SU-DHL-6 (cell line): ENCODE data around the gene ATXN7.

Experiments used
- H2AFZ ChIP-seq: fragments of 200-600 bp; sonication (generic); 2 replicates; pipeline ENCODE4 v1.6.1; 2014; ENCODE audit warnings: low read depth, mild to moderate bottlenecking, moderate library complexity, mixed read lengths, antibody characterized with exemption, low read length; ENCODE audit not compliant: severe bottlenecking
- H3F3A ChIP-seq: fragments of 200-600 bp; shearing (Covaris generic); 2 replicates; pipeline ENCODE4 v1.6.0; 2016; ENCODE audit warnings: antibody characterized with exemption, mild to moderate bottlenecking; ENCODE audit not compliant: insufficient read depth
- H3K27ac ChIP-seq: fragments of 200-600 bp; sonication (generic); 2 replicates; pipeline ENCODE4 v1.5.1; 2016; ENCODE audit warnings: low read depth, mild to moderate bottlenecking, low read length, moderate library complexity, mixed read lengths
- H3K27me3 ChIP-seq: fragments of 200-600 bp; sonication (generic), shearing (Covaris generic); 2 replicates; pipeline ENCODE4 v1.6.0; 2014; ENCODE audit warnings: mild to moderate bottlenecking, low read length
- H3K36me3 ChIP-seq: fragments of 200-600 bp; sonication (generic); 2 replicates; pipeline ENCODE4 v1.6.1; 2014; ENCODE audit warnings: mild to moderate bottlenecking, low read length, mixed read lengths
- H3K4me2 ChIP-seq: fragments of 300-600, 200-600 bp; shearing (Covaris generic), sonication (generic); 2 replicates; pipeline ENCODE4 v1.6.0; 2014; ENCODE audit warnings: low read length, low read depth, mild to moderate bottlenecking; ENCODE audit not compliant: poor library complexity, severe bottlenecking
- H3K4me3 ChIP-seq: fragments of 200-600 bp; sonication (generic); 2 replicates; pipeline ENCODE4 v1.5.1; 2014; ENCODE audit warnings: antibody characterized with exemption, low read length, mild to moderate bottlenecking, mixed read lengths; ENCODE audit not compliant: insufficient read depth, poor library complexity, severe bottlenecking
- H3K79me2 ChIP-seq: fragments of 200-600 bp; sonication (generic); 2 replicates; pipeline ENCODE4 v1.6.1; 2014; ENCODE audit warnings: mild to moderate bottlenecking, low read length, moderate library complexity; ENCODE audit not compliant: insufficient read depth
- H3K9ac ChIP-seq: fragments of 200-600 bp; sonication (generic); 2 replicates; pipeline ENCODE4 v1.7.0; 2014; ENCODE audit warnings: mild to moderate bottlenecking, low read length
- H3K9me2 ChIP-seq: fragments of 200-600 bp; sonication (generic); replicated peaks from 2 replicates; pipeline ENCODE4 v1.6.1; 2014; ENCODE audit warnings: low read length; ENCODE audit not compliant: insufficient read depth
- H3K9me3 ChIP-seq: fragments of 200-600 bp; sonication (generic); 2 replicates; pipeline ENCODE4 v1.6.1; 2014; ENCODE audit warnings: low read length, mixed read lengths; ENCODE audit not compliant: insufficient read depth
- H4K20me1 ChIP-seq: fragments of 200-600 bp; sonication (generic); 2 replicates; pipeline ENCODE4 v1.6.1; 2014; ENCODE audit warnings: low read depth, mild to moderate bottlenecking, antibody characterized with exemption, low read length, moderate library complexity, mixed read lengths
- EZH2phosphoT487 ChIP-seq: fragments of 200-600 bp; sonication (generic), shearing (Covaris generic); conservative IDR thresholded peaks from 2 replicates; pipeline ENCODE4 v1.6.1; 2018; ENCODE audit warnings: mild to moderate bottlenecking, antibody characterized with exemption, low read length, moderate library complexity, mixed read lengths
- TF ChIP-seq, protein P1 (sequence below): fragments of 200-600 bp; sonication (generic); IDR thresholded peaks from one replicate; pipeline ENCODE4 v1.5.1; 2017; ENCODE audit warnings: antibody characterized with exemption, mild to moderate bottlenecking, low read length, moderate library complexity; ENCODE audit not compliant: insufficient read depth, poor library complexity, severe bottlenecking

ATXN7 gene

DNA sequence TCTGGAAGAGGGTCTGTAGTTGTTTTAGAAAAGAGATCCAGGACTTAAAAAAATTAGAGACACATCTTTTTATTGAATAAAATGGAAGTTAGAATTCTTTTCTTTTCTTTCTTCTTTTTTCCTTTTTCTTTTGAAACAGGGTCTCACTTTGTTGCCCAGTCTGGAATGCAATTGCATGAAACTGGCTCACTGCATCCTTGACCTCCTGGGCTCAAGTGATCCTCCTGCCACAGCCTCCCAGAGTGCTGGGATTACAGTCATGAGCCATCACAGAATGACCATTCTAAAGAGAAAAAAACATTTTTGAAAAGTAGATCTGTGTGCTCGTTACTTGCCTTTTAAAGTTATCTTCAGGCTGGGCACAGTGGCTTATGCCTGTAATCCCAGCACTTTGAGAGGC lies 3.6 kb downstream of the ATXN7 start:
- H3K4me3 ChIP-seq: no peak overlapping the region

DNA sequence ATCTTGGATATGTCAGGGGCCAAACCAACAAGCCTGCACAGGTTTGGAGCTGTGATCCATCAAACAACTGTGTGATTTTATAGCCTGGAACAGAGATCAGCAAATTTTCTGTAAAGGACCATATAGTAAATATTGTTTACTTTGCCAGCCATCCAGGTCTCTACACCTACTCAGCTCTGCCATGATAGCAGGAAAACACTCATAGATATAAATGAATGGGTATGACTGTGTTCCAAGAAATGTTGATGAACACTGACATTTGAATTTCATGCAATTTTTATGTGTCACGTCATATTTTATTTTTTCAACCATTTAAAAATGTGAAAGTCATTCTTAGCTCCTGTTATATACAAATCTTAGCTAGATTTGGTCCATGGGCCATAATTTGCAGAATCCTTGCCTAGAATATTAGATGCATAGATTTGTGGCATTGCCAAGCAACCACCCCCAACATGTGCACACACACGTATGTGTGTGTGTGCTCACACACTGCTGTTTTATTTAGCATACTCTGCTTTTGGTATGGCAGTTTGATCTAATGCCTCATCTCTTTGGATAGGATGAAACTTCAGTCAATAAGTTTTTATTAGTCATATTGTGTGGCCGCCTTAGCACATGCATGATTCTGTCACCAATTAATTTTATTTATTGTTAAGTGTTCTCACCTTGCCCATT lies 6.4 kb downstream of the ATXN7 start:
- Histone ChIP-seq H3K9ac (no peak overlapping the region), H3K27me3 (no peaks in the 10 kb centered on the region), H3K9me2 (no peaks in the 10 kb centered on the region), H3K27ac (no peak overlapping the region), H4K20me1 (peaks cover 14% of the 10 kb centered on the region; the same call in 1 of the 2 replicates), H3F3A (no peaks in the 10 kb centered on the region; the same call in 1 of the 2 replicates), H3K79me2 (peaks cover 96% of the 10 kb centered on the region), H3K36me3 (peaks cover 6% of the 10 kb centered on the region; the same call in 1 of the 2 replicates), H3K9me3 (no peaks in the 10 kb centered on the region), H3K4me3 (no peak overlapping the region), H3K4me2 (no peak overlapping the region), H2AFZ (no peak overlapping the region)
- no peak for TF ChIP-seq EZH2phosphoT487

More for the DNA sequence above, 3.6 kb downstream of the ATXN7 start:
- H3K27ac ChIP-seq: no peak overlapping the region
- H4K20me1 ChIP-seq: peaks cover 9% of the 10 kb centered on the region; the same call in 1 of the 2 replicates
- TF ChIP-seq, protein P1, sequence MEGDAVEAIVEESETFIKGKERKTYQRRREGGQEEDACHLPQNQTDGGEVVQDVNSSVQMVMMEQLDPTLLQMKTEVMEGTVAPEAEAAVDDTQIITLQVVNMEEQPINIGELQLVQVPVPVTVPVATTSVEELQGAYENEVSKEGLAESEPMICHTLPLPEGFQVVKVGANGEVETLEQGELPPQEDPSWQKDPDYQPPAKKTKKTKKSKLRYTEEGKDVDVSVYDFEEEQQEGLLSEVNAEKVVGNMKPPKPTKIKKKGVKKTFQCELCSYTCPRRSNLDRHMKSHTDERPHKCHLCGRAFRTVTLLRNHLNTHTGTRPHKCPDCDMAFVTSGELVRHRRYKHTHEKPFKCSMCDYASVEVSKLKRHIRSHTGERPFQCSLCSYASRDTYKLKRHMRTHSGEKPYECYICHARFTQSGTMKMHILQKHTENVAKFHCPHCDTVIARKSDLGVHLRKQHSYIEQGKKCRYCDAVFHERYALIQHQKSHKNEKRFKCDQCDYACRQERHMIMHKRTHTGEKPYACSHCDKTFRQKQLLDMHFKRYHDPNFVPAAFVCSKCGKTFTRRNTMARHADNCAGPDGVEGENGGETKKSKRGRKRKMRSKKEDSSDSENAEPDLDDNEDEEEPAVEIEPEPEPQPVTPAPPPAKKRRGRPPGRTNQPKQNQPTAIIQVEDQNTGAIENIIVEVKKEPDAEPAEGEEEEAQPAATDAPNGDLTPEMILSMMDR: no peak
- no peak for TF ChIP-seq EZH2phosphoT487
- no peaks in the 10 kb centered on the region; the same call in 1 of the 2 replicates for H3F3A ChIP-seq
- no peaks in the 10 kb centered on the region for H3K9me2 ChIP-seq
- peaks cover 92% of the 10 kb centered on the region for H3K79me2 ChIP-seq
- H3K9ac ChIP-seq: no peak overlapping the region
- peak overlapping the region; percentile 17 for H3K4me2 ChIP-seq
- H3K27me3 ChIP-seq: no peaks in the 10 kb centered on the region
- H3K36me3 ChIP-seq: peaks cover 6% of the 10 kb centered on the region; the same call in 1 of the 2 replicates
- H2AFZ ChIP-seq: no peak overlapping the region
- no peaks in the 10 kb centered on the region for H3K9me3 ChIP-seq

DNA sequence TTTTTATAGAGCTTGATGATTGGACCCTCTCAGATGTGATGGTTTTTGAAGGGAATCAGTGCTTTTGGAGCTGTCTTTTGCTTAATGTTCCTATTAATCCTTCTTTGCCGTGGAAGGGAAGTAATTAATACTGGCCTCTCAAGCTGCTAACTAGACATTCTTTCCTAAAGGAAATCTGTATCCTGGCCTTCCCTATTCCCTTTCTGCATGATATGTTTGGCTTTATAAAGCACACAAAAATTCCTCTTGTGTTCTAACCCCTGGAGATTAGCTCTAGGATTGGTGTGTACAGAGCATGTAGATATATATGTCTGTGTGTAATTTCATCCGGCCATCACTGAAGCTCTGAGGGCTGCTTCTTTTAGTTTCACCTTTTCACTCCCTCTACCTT lies 6.9 kb downstream of the ATXN7 start:
- peaks cover 97% of the 10 kb centered on the region for H3K79me2 ChIP-seq
- H3F3A ChIP-seq: no peaks in the 10 kb centered on the region; the same call in 1 of the 2 replicates
- H3K27ac ChIP-seq: no peak overlapping the region
- no peak overlapping the region for H3K4me3 ChIP-seq
- H3K9me3 ChIP-seq: no peaks in the 10 kb centered on the region
- TF ChIP-seq, protein P1: no peak
- no peak for TF ChIP-seq EZH2phosphoT487
- H3K9ac ChIP-seq: no peak overlapping the region
- H3K27me3 ChIP-seq: no peaks in the 10 kb centered on the region
- no peak overlapping the region for H3K4me2 ChIP-seq
- no peak overlapping the region for H2AFZ ChIP-seq
- H3K9me2 ChIP-seq: no peaks in the 10 kb centered on the region
- peaks cover 6% of the 10 kb centered on the region; the same call in 1 of the 2 replicates for H3K36me3 ChIP-seq
- H4K20me1 ChIP-seq: peaks cover 15% of the 10 kb centered on the region; the same call in 1 of the 2 replicates

DNA sequence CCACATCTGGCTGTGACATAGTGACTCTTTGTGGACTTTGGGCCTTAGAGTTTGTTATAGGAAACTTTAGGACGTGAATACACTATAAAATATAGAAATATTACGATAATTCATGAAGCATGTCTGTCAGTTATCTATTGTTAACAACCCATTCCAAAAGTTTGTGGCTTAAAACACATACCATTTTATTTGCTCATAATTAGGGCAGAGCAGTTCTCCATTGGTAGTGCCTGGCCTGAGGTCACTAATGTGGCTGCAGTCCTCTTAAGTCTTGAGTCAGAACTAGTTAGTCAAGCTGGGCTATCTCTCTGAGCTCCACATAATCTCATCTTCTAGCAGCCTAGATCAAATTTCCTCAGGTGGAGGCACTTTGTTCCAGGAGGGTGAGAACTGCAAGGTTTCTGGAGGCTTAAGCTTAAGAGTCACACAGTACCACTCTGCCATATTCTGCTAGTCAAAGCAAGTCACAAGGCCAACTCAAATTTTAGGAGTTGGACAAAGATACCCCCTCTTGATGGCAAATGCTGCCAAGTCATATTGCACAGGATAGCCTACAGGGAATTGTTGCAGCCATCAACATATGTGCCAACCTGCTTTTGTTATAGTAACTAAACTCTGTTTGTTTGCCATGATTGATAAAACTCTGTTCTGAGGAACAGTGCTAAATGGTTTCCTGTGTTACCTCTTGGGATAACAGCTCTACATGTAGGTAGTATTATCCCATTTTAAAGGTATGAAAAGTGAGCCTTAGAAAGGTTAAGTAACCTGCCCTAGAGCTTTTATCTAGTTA lies 8.7 kb downstream of the ATXN7 start:
- H3K79me2 ChIP-seq: peaks cover 98% of the 10 kb centered on the region

More for the DNA sequence above, 8.7 kb downstream of the ATXN7 start:
- Histone ChIP-seq H3K9me3 (no peaks in the 10 kb centered on the region), H3K36me3 (no peaks in the 10 kb centered on the region), H4K20me1 (peaks cover 30% of the 10 kb centered on the region), H3K9ac (no peak overlapping the region), H3K27ac (no peak overlapping the region), H3K4me2 (no peak overlapping the region), H3K4me3 (no peak overlapping the region), H3K27me3 (no peaks in the 10 kb centered on the region), H3F3A (no peaks in the 10 kb centered on the region), H3K9me2 (no peaks in the 10 kb centered on the region), H2AFZ (no peak overlapping the region)
- TF ChIP-seq, protein P1: no peak
- TF ChIP-seq EZH2phosphoT487: no peak
